Colonic mucosa (tissue), 4 donors: ENCODE measurements around the gene MED12L. TPM values are rescaled to one million over a fixed set of nuclear protein-coding genes. Genes with fewer than 3 reads are reported as not detected.

ENCODE experiments used
- DNase-seq: peaks from one replicate; pipeline ENCODE4 v3.0.0-alpha.2; 2020
- H3K27ac ChIP-seq: fragments of 200-600 bp; one replicate; pipeline ENCODE4 v1.8.0; 2021
- H3K27me3 ChIP-seq: fragments of 200-600 bp; one replicate; pipeline ENCODE4 v1.8.0; 2021
- H3K36me3 ChIP-seq: fragments of 200-600 bp; one replicate; pipeline ENCODE4 v1.8.0; 2021
- H3K4me1 ChIP-seq: fragments of 200-600 bp; one replicate; pipeline ENCODE4 v1.8.0; 2021; ENCODE audit warnings: mild to moderate bottlenecking
- H3K4me3 ChIP-seq: fragments of 200-600 bp; one replicate; pipeline ENCODE4 v1.8.0; 2021
- H3K9ac ChIP-seq, 2 donors: one replicate each; pipeline ENCODE4 v1.7.0; 2013; ENCODE audit warnings: control low read depth in 2 of 2, low read depth in 2 of 2, low read length in 2 of 2
- H3K9me3 ChIP-seq: fragments of 200-600 bp; one replicate; pipeline ENCODE4 v1.8.0; 2021
- CTCF ChIP-seq: fragments of 200-600 bp; IDR thresholded peaks from one replicate; pipeline ENCODE4 v1.8.0; 2022; ENCODE audit warnings: antibody characterized with exemption, mild to moderate bottlenecking
- intact Hi-C: fragments of 100-400 bp; cut with DNase I; formaldehyde crosslinking; loops from one replicate; pipeline ENCODE4 v1.14.1; 2022
- total RNA-seq, 2 donors: library from RNA; stranded (reverse); fragmentation: NEBNext Ultra II Directional in 1 of 2; extraction: Animal tissue kit (Norgen Biotek cat#: 25700) in 1 of 2; gene quantifications; one replicate each; pipeline ENCODE4 v1.2.1, GENCODE V29; 2021
- donor health status: healthy.
- donor health status: DM: no; HTN: no; CAD: no.
- donor health status: DM: no; HTN: no; CAD: no.

Gene MED12L
- total RNA-seq, 2 donors from 2014 or later: 0.32 to 1.3 TPM

- H3K9ac ChIP-seq: no peak overlapping the region
- H3K4me3 ChIP-seq: no peak overlapping the region
- no peaks in the 10 kb centered on the region for H3K36me3 ChIP-seq
- H3K9me3 ChIP-seq: no peaks in the 10 kb centered on the region
- intact Hi-C loops: no loop called here
- H3K4me1 ChIP-seq: no peaks in the 10 kb centered on the region
- H3K27me3 ChIP-seq: no peaks in the 10 kb centered on the region
- TF ChIP-seq CTCF: no peak
- no peak for DNase-seq
- H3K27ac ChIP-seq: no peak overlapping the region
These were observed 292.4 kb downstream of the MED12L start for GRCh38 chr3:151377768-151378385.

- TF ChIP-seq CTCF: no peak
- peak; percentile 38 for DNase-seq
These were observed 293.7 kb downstream of the MED12L start for GRCh38 chr3:151379083-151379734.

GRCh38 chr3:151382671-151383070 lies 297.2 kb downstream of the MED12L start:
- no peak overlapping the region for H3K4me3 ChIP-seq
- H3K36me3 ChIP-seq: no peaks in the 10 kb centered on the region
- no peak overlapping the region for H3K9ac ChIP-seq
- H3K27ac ChIP-seq: peak overlapping the region; percentile 46
- no peak for TF ChIP-seq CTCF
- peak; percentile 20 for DNase-seq
- H3K27me3 ChIP-seq: no peaks in the 10 kb centered on the region
- no peaks in the 10 kb centered on the region for H3K9me3 ChIP-seq
- H3K4me1 ChIP-seq: no peaks in the 10 kb centered on the region
- intact Hi-C loops: no loop called here

More at GRCh38 chr3:151379083-151379734, 293.7 kb downstream of the MED12L start:
- H3K27me3 ChIP-seq: no peaks in the 10 kb centered on the region
- H3K9me3 ChIP-seq: no peaks in the 10 kb centered on the region
- no peaks in the 10 kb centered on the region for H3K4me1 ChIP-seq
- no peak overlapping the region for H3K9ac ChIP-seq
- no peak overlapping the region for H3K4me3 ChIP-seq
- H3K27ac ChIP-seq: no peak overlapping the region
- intact Hi-C loops: no loop called here
- H3K36me3 ChIP-seq: no peaks in the 10 kb centered on the region

- intact Hi-C loops: no loop called here
- Histone ChIP-seq H3K27ac (peak overlapping the region; percentile 46), H3K36me3 (no peaks in the 10 kb centered on the region), H3K4me3 (no peak overlapping the region), H3K4me1 (no peaks in the 10 kb centered on the region), H3K27me3 (no peaks in the 10 kb centered on the region), H3K9me3 (no peaks in the 10 kb centered on the region), H3K9ac (no peak overlapping the region)
- TF ChIP-seq CTCF: no peak
- no peak for DNase-seq
These were observed 297.6 kb downstream of the MED12L start for GRCh38 chr3:151383111-151383510.

- Histone ChIP-seq H3K4me3 (no peak overlapping the region), H3K9ac (no peak overlapping the region), H3K4me1 (no peaks in the 10 kb centered on the region), H3K9me3 (no peaks in the 10 kb centered on the region), H3K36me3 (no peaks in the 10 kb centered on the region), H3K27ac (peak overlapping the region; percentile 18), H3K27me3 (no peaks in the 10 kb centered on the region)
- no peak for DNase-seq
- no peak for TF ChIP-seq CTCF
- intact Hi-C loops: no loop called here
These were observed 298.5 kb downstream of the MED12L start for GRCh38 chr3:151383956-151384355.
